GM21447 (cell line): ENCODE results near the gene HES7.
"Not testable (repeated sequence)": the region's sequence is repeated elsewhere in the genome, so short reads cannot be mapped to it uniquely, and the experiment has no call there.

ENCODE experiments used
- ATAC-seq: cut with Tn5 transposase; IDR thresholded peaks from one replicate; pipeline ENCODE4 v1.9.1; 2021; ENCODE audit not compliant: unreplicated experiment

The HES7 gene

DNA sequence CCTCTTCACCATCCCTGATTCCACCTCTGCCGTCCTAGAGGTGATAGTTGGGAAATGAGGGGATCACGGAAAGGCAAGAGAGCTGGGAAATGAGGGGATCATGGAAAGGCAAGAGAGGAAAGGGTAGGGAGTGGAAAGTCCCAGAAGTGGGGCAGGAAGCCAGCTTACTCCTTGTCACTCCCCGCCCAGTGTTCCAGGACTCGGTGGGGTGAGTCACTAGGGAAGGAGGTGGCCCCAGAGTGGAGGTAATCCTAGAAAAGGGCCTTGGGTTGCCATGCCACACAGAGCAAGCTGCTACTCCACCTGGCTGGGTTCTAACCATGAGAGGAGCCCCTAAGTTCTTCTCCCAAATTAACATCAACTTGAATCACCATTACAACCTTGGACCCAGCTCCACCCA is 20.4 kb downstream of the HES7 start:
- no peak for ATAC-seq

- ATAC-seq: no peak
Measured at GRCh38 chr17:8101721-8102120, 22.2 kb downstream of the HES7 start.

DNA sequence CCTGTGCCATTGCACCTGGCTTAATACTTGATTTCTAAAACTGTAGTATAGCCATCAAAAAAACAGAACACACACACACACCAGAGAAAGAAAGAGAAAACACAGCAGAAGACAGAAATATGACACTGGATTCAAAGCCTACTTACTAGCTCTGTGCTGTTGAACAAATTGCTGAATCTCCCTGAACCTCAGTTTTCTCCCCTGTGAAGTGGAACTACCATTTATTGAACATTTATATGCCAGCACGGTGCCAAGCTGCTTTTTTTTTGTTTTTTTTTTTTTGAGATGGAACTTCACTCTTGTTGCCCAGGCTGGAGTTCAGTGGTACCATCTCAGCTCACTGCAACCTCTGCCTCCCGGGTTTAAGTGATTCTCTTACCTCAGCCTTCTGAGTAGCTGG is 23.1 kb downstream of the HES7 start:
- no peak for ATAC-seq

GRCh38 chr17:8100111-8100510 is 23.8 kb downstream of the HES7 start:
- ATAC-seq: no peak

- ATAC-seq: no peak
Measured at GRCh38 chr17:8096541-8096940, 27.4 kb downstream of the HES7 start.

GRCh38 chr17:8095361-8095760 is 28.5 kb downstream of the HES7 start:
- no peak for ATAC-seq

DNA sequence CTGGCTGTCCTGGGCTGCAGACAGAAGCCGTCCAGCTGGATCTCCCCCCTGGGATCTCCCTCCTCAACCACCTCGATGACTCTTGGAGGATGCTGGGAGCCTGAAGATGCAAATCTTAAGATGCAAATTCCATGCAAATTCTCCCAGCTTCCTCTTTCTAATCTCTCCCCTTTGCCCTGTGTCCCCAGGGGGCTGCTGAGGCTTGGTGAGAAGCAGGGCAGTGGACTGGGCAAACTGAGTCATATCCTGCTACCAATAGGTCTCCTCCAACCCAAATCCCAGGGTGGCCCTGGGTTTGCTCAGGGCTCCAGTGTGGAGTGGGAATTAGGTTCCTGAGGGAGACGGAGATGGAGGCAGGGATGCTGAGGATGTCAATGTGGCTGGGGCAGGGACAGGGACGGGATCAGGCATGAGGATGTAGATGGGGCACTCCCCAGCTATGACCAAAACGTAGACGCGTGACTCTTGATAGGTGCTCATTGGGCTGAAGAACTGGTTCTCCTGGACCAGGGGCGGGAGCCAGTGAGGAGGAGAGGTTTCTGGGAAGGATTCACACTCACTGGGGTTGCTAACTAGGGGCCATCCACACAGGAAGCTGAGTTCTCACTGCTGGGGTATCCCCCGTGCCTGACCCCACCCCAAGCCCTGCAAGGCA is 32.7 kb downstream of the HES7 start:
- ATAC-seq: peak; percentile 61

- no peak for ATAC-seq
Measured at GRCh38 chr17:8089728-8090127, 34.2 kb downstream of the HES7 start.

DNA sequence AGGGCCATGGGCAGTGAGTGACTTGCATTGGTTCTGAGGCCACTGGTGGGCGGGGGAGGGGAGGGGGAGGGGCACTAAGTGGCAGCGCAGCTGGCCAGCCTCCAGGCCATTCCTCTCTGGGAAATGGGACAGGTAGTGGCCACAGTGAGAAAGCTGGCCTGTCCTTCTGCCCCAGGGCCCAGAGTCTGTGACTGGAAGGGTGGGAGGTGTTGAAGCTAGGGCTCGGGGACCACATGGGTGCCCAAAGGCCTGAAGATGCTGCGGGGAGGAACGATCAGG is 36.0 kb downstream of the HES7 start:
- no peak for ATAC-seq

DNA sequence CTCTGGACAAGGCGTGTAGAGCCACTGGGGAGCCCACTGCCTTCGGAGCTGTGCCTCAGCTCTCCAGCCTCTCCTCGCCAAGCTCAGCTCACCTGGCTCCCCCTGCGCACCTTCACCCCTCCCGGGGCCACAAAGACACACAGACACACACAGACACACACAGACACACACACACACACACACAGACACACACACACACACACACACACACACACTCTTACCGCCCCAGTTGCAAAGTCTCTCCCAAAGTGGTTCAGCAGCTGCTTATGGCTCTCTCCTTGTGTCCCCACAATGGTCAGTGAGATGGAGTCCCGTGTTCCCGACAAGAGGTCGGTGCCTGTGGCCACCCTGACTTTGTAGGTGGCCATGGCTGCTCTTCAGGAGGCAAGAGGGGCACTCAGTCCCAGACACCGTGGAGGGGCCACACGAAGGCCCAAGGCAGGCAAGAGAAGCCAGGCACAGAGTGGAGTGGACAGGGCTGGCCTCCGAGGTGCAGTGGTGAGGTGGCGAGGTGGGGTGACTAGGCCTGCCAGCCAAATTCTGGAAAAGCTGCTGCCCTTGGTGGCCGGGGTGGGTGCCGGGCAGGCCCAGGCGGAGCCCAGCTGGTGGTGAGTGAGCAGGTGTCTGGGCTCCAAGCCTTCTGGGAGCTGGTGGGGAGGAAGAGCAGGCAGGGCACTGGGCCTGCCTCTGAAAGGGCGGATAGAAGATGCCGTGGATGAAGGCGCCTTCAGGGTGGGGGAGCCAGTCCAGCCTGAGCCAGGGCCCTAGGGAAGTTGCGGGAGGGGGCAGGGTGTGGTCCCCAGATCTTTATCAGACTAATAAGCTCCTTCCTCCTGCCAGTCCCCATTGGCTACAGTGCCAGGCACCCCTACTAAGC is 36.6 kb downstream of the HES7 start, which contains the start of gene ALOX12B:
Gene ALOX12B (minus strand): TSS at position 642 of the 877 bp plus-strand sequence. CDS start 274 bp downstream, at position 368.
- no peak for ATAC-seq

- ATAC-seq: no peak
Measured at GRCh38 chr17:8084250-8084649, 39.7 kb downstream of the HES7 start.

- ATAC-seq: no peak
Measured at GRCh38 chr17:8082292-8082691, 41.6 kb downstream of the HES7 start.

GRCh38 chr17:8081876-8082275 is 42.0 kb downstream of the HES7 start:
- ATAC-seq: no peak

GRCh38 chr17:8080799-8081219 is 43.1 kb downstream of the HES7 start:
- no peak for ATAC-seq

DNA sequence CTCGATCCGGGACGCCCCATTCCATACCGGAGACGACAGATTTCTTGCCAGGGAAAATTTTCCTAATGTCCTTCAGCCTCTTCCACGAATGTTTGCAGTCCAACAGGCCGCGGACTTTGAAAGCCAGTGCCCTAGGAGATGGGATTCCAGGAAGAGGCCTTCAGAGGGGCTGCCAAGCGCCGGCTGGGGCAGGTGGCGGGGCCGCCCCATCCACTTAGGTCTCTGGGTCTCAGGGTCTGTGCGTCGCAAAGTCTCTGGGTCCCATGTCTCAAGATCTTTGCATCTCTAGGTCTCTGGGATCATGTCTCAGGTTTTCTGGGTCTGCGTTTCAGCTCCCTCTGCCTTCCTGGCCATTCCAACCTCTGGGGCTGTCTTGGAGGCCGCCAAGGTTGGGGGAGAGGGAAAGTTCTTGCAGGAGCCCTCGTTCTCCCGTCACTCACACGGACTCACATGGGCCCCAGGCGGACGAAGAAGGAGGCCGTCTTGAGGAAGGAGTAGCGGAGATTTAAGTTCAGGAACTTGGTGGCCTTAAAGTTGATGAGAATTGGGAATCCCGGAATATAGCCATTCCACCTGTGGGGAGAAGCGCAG is 43.6 kb downstream of the HES7 start:
- ATAC-seq: no peak

GRCh38 chr17:8079291-8080207 is 44.4 kb downstream of the HES7 start:
- peak; percentile 65 for ATAC-seq

GRCh38 chr17:8077939-8078338 is 46.0 kb downstream of the HES7 start:
- ATAC-seq: not testable (repeated sequence)

- ATAC-seq: no peak
Measured at GRCh38 chr17:8076502-8077266, 47.2 kb downstream of the HES7 start.

DNA sequence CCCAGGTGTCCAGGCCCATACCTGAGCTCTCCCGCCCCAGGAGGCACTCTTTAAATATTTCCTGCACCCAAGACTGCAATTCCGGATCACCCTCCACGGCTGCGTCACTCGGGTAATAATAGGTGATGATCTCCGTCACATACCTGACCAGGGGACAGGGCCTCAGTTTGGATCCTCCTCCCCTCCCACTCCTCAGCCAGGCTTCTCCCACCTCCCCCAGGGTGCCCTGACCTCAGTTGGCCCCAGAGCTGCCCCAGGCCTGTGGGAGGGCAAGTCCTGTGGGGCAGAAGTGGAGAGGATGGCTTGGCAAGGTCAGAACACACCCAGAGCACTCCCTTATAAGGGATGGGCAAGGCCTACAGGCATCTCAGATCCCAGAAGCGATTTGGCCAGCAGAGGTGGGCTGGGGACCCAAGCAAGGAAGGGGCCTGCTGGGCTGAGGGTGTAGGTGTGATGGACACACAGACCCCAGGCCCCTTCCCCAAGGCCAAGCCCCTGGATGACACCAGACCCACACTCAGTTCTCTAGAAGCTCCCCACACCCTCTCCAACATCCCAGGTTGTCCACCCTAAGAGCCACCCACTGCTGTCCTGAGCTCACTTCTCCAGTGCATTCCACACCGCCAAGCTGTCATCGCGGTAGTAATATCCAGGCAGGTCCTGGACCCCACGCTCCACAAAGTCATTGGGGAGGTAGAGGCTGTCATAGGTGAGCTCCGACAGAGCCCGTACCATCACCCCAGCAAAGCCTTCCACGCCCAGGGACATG is 48.1 kb downstream of the HES7 start:
- ATAC-seq: no peak

DNA sequence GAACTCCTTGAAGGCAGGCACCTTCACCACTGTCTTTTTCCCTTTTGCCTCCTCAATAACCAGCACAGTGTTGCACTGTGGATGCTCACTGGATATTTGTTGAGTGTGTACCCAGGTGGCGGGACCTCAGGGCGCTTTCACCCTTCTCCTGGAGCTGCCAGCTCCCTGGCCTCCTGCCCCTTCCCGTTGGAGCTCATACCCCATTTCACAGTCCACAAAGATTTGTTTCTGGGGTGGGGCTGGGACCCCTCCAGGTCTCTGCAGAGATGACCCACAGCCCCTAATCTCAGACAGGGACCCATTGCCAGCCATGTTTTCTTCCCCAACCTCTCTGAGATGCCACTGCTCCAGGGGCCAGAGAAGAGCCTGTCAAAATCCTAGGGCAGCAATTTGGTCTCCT is 48.8 kb downstream of the HES7 start:
- ATAC-seq: no peak
